ENCODE data around the gene ANTXR2. TPM values are rescaled to one million over a fixed set of nuclear protein-coding genes. Genes with fewer than 3 reads are reported as not detected.

Gene ANTXR2
- total RNA-seq, 2 experiments from 2014 or later = not detected

- Histone ChIP-seq H3K79me2 (ENCODE audit: insufficient read depth, low read depth, low read length) (no peaks in the 10 kb centered on the region), H3K27ac (ENCODE audit: low read depth, low read length, poor library complexity, severe bottlenecking) (no peak overlapping the region), H4K20me1 (ENCODE audit: insufficient read depth, low read length) (no peaks in the 10 kb centered on the region), H3K9me2 (ENCODE audit: insufficient read depth, low read length) (peaks cover 3% of the 10 kb centered on the region; the same call in 1 of the 2 replicates), H2AFZ (ENCODE audit: low read length) (no peak overlapping the region), H3K36me3 (ENCODE audit: insufficient read depth, low read length) (no peaks in the 10 kb centered on the region), H3K4me2 (ENCODE audit: low read length) (no peak overlapping the region), H3K9me3 (ENCODE audit: low read length) (no peaks in the 10 kb centered on the region), H3K4me1 (ENCODE audit: insufficient read depth, low read length, poor library complexity, severe bottlenecking) (no peaks in the 10 kb centered on the region), H3K4me3 (ENCODE audit: low read depth, low read length, poor library complexity, severe bottlenecking) (no peak overlapping the region)
- ChIA-PET CTCF (ENCODE audit: unreplicated experiment) (no interaction called here), POLR2A (interaction anchor here (0.8 kb wide), 1 partner anchor 11 kb away, joined by 3 read pairs; no protein-coding TSS in a partner anchor)
- DNase-seq (ENCODE audit: low spot score) = no peak
- no TSS peak for BruUV-seq (replicated peaks)
- intact Hi-C loops (cut with micrococcal nuclease; ENCODE audit: unreplicated experiment) = no loop called here
- TF ChIP-seq CTCF (conservative IDR thresholded peaks at IDR 0.05; ENCODE audit: low read length) (no peak), EZH2phosphoT487 (IDR thresholded peaks at IDR 0.05; ENCODE audit: borderline replicate concordance, low read depth, low read length) (no peak)
Measured at GRCh38 chr4:80091184-80091583, 18.2 kb upstream of the ANTXR2 start.

- Histone ChIP-seq H3K9me2 (ENCODE audit: insufficient read depth, low read length) (peaks cover 5% of the 10 kb centered on the region; the same call in 1 of the 2 replicates), H4K20me1 (ENCODE audit: insufficient read depth, low read length) (no peaks in the 10 kb centered on the region), H3K4me3 (ENCODE audit: low read depth, low read length, poor library complexity, severe bottlenecking) (no peak overlapping the region), H2AFZ (ENCODE audit: low read length) (no peak overlapping the region), H3K9me3 (ENCODE audit: low read length) (no peaks in the 10 kb centered on the region), H3K4me1 (ENCODE audit: insufficient read depth, low read length, poor library complexity, severe bottlenecking) (no peaks in the 10 kb centered on the region), H3K27ac (ENCODE audit: low read depth, low read length, poor library complexity, severe bottlenecking) (no peak overlapping the region), H3K36me3 (ENCODE audit: insufficient read depth, low read length) (no peaks in the 10 kb centered on the region), H3K4me2 (ENCODE audit: low read length) (no peak overlapping the region), H3K79me2 (ENCODE audit: insufficient read depth, low read depth, low read length) (no peaks in the 10 kb centered on the region)
- intact Hi-C loops (cut with micrococcal nuclease; ENCODE audit: unreplicated experiment) = no loop called here
- no peak for TF ChIP-seq EZH2phosphoT487 (IDR thresholded peaks at IDR 0.05; ENCODE audit: borderline replicate concordance, low read depth, low read length)
- TF ChIP-seq CTCF (conservative IDR thresholded peaks at IDR 0.05; ENCODE audit: low read length) = no peak
- no TSS peak for BruUV-seq (replicated peaks)
- DNase-seq (ENCODE audit: low spot score) = no peak
- ChIA-PET POLR2A (no interaction called here), CTCF (ENCODE audit: unreplicated experiment) (no interaction called here)
Measured at GRCh38 chr4:80090090-80090489, 17.1 kb upstream of the ANTXR2 start.

GRCh38 chr4:80088471-80088870 is 15.4 kb upstream of the ANTXR2 start:
- no peak overlapping the region for H3K27ac ChIP-seq (ENCODE audit: low read depth, low read length, poor library complexity, severe bottlenecking)
- intact Hi-C loops (cut with micrococcal nuclease; ENCODE audit: unreplicated experiment) = no loop called here
- H3K79me2 ChIP-seq (ENCODE audit: insufficient read depth, low read depth, low read length) = no peaks in the 10 kb centered on the region
- no peak overlapping the region for H3K4me2 ChIP-seq (ENCODE audit: low read length)
- DNase-seq (ENCODE audit: low spot score) = no peak
- CTCF ChIA-PET (ENCODE audit: unreplicated experiment) = no interaction called here
- no peaks in the 10 kb centered on the region for H3K4me1 ChIP-seq (ENCODE audit: insufficient read depth, low read length, poor library complexity, severe bottlenecking)
- H2AFZ ChIP-seq (ENCODE audit: low read length) = no peak overlapping the region
- no peak overlapping the region for H3K4me3 ChIP-seq (ENCODE audit: low read depth, low read length, poor library complexity, severe bottlenecking)
- no peaks in the 10 kb centered on the region for H3K9me3 ChIP-seq (ENCODE audit: low read length)
- TF ChIP-seq EZH2phosphoT487 (IDR thresholded peaks at IDR 0.05; ENCODE audit: borderline replicate concordance, low read depth, low read length) (no peak), CTCF (conservative IDR thresholded peaks at IDR 0.05; ENCODE audit: low read length) (no peak)
- POLR2A ChIA-PET = no interaction called here
- H3K9me2 ChIP-seq (ENCODE audit: insufficient read depth, low read length) = peaks cover 5% of the 10 kb centered on the region; the same call in 1 of the 2 replicates
- H4K20me1 ChIP-seq (ENCODE audit: insufficient read depth, low read length) = no peaks in the 10 kb centered on the region
- no TSS peak for BruUV-seq (replicated peaks)
- no peaks in the 10 kb centered on the region for H3K36me3 ChIP-seq (ENCODE audit: insufficient read depth, low read length)
